Gastroesophageal sphincter (tissue), 4 donors: ENCODE measurements around the gene NR2C1. TPM values are rescaled to one million over a fixed set of nuclear protein-coding genes. Genes with fewer than 3 reads are reported as not detected.

Experiments
- ATAC-seq: fragments of 150-250 bp; one replicate; pipeline ENCODE4 v1.9.1; 2016; ENCODE audit warnings: mild to moderate bottlenecking, moderate library complexity
- H3K27ac ChIP-seq, 4 donors: fragments of 200-600 bp; sonication (generic) in 3 of 4; 1 replicate in 3 of 4; 2 replicates in 1 of 4; pipeline ENCODE4 v1.5.1; 2016 to 2019
- H3K27me3 ChIP-seq: fragments of 200-600 bp; sonication (generic); one replicate; pipeline ENCODE4 v1.5.1; 2019
- H3K36me3 ChIP-seq, 2 donors: fragments of 200-600 bp; sonication (generic); one replicate each; pipeline ENCODE4 v1.5.1; 2019; ENCODE audit warnings: control low read depth in 1 of 2
- H3K4me1 ChIP-seq, 3 donors: fragments of 200-600 bp; sonication (generic); 1 replicate in 2 of 3; 2 replicates in 1 of 3; pipeline ENCODE4 v1.5.1; 2016 to 2019; ENCODE audit warnings: control low read depth in 2 of 3
- H3K4me3 ChIP-seq, 2 donors: fragments of 200-600 bp; sonication (generic); one replicate each; pipeline ENCODE4 v1.5.1; 2019; ENCODE audit warnings: mild to moderate bottlenecking in 1 of 2, moderate library complexity in 1 of 2
- H3K9me3 ChIP-seq, 3 donors: fragments of 200-600 bp; sonication (generic); one replicate each; pipeline ENCODE4 v1.5.1; 2017 to 2019; ENCODE audit warnings: control low read depth in 2 of 3
- CTCF ChIP-seq, 4 experiments: fragments of 200-600 bp in 2 of 4; fragments of 450-650 bp in 2 of 4; sonication (generic) in 1 of 4; IDR thresholded peaks; one replicate each; pipeline ENCODE4 v1.5.1; 2017 to 2019; ENCODE audit warnings: antibody characterized with exemption in 4 of 4, mild to moderate bottlenecking in 2 of 4, moderate library complexity in 2 of 4
- EP300 ChIP-seq: sonication (generic); formaldehyde crosslinking; IDR thresholded peaks from one replicate; pipeline ENCODE4 v1.6.1; 2017; ENCODE audit warnings: antibody characterized with exemption, mild to moderate bottlenecking
- POLR2A ChIP-seq, 2 donors: fragments of 450-650 bp; IDR thresholded peaks; one replicate each; pipeline ENCODE4 v1.6.1; 2017; ENCODE audit warnings: antibody characterized with exemption in 2 of 2, mild to moderate bottlenecking in 2 of 2, moderate library complexity in 1 of 2
- POLR2AphosphoS5 ChIP-seq: sonication (generic); formaldehyde crosslinking; IDR thresholded peaks from one replicate; pipeline ENCODE4 v1.6.1; 2017; ENCODE audit warnings: antibody characterized with exemption
- whole genome bisulfite sequencing, 2 donors: methylation state at CpG; one replicate each; pipeline ENCODE4 v1.1.5; 2018; ENCODE audit warnings: low coverage in 1 of 2; 5-methylcytosine and 5-hydroxymethylcytosine counted together
- total RNA-seq, 4 donors: library from RNA; depleted of rRNA; stranded (reverse); fragments of >200 nt; gene quantifications; one replicate each; pipeline ENCODE4 v1.1.0, GENCODE V29; 2016

The NR2C1 gene
- total RNA-seq, 4 donors from 2014 or later, result 29.0 to 70.8 (median 45.1) TPM

GRCh38 chr12:95088379-95088778 lies 15.0 kb upstream of the NR2C1 start:
- Histone ChIP-seq H3K9me3 (no peaks in the 10 kb centered on the region), H3K36me3 (peaks cover 0 to 52% of the 10 kb centered on the region in 2 donors), H3K4me1 (peaks cover 2 to 21% (median 7%) of the 10 kb centered on the region in 3 donors), H3K27me3 (no peaks in the 10 kb centered on the region), H3K27ac (no peak overlapping the region), H3K4me3 (no peak overlapping the region)
- no peak for ATAC-seq
- WGBS, 2 donors, result 88 to 93% methylated on average over 3 of the region's 3 CpGs
- TF ChIP-seq POLR2A (IDR thresholded peaks at IDR 0.05) (no peak), POLR2AphosphoS5 (no peak), EP300 (no peak), CTCF (IDR thresholded peaks at IDR 0.05) (no peak)

GRCh38 chr12:95085612-95086011 lies 12.2 kb upstream of the NR2C1 start:
- no peaks in the 10 kb centered on the region for H3K9me3 ChIP-seq
- no peak for ATAC-seq
- H3K27ac ChIP-seq, result peak overlapping the region in 3 of 4 donors; percentile 66 to 79 (median 79)
- H3K4me3 ChIP-seq, result no peak overlapping the region
- no peak for TF ChIP-seq POLR2AphosphoS5
- no peak for TF ChIP-seq POLR2A (IDR thresholded peaks at IDR 0.05)
- no peak for TF ChIP-seq EP300
- no peak for TF ChIP-seq CTCF (IDR thresholded peaks at IDR 0.05)
- peaks cover 6 to 36% (median 7%) of the 10 kb centered on the region in 3 donors for H3K4me1 ChIP-seq
- H3K27me3 ChIP-seq, result no peaks in the 10 kb centered on the region
- H3K36me3 ChIP-seq, result peaks cover 0 to 25% of the 10 kb centered on the region in 2 donors

- no peak for TF ChIP-seq POLR2A (IDR thresholded peaks at IDR 0.05)
- no peak for TF ChIP-seq CTCF (IDR thresholded peaks at IDR 0.05)
- TF ChIP-seq POLR2AphosphoS5, result peak; percentile 97
- no peak for TF ChIP-seq EP300
- H3K4me1 ChIP-seq, result peaks cover 6 to 39% (median 7%) of the 10 kb centered on the region in 3 donors
- H3K27ac ChIP-seq, result peak overlapping the region; percentile 66 to 93 (median 79)
- peak; percentile 92 for ATAC-seq
- peaks cover 0 to 9% of the 10 kb centered on the region in 2 donors for H3K36me3 ChIP-seq
- H3K4me3 ChIP-seq, result no peak overlapping the region
- WGBS, 2 donors, result 10% methylated on average over 4 of the region's 4 CpGs
- H3K27me3 ChIP-seq, result no peaks in the 10 kb centered on the region
- no peaks in the 10 kb centered on the region for H3K9me3 ChIP-seq
These were observed 10.5 kb upstream of the NR2C1 start for GRCh38 chr12:95083938-95084337.

GRCh38 chr12:95083471-95083870 lies 10.1 kb upstream of the NR2C1 start:
- Histone ChIP-seq H3K4me3 (no peak overlapping the region), H3K4me1 (peaks cover 6 to 39% (median 7%) of the 10 kb centered on the region in 3 donors), H3K27me3 (no peaks in the 10 kb centered on the region), H3K9me3 (no peaks in the 10 kb centered on the region), H3K27ac (peak overlapping the region; percentile 66 to 93 (median 79)), H3K36me3 (peaks cover 0 to 5% of the 10 kb centered on the region in 2 donors)
- TF ChIP-seq EP300, result no peak
- no peak for TF ChIP-seq POLR2AphosphoS5
- no peak for TF ChIP-seq POLR2A (IDR thresholded peaks at IDR 0.05)
- no peak for TF ChIP-seq CTCF (IDR thresholded peaks at IDR 0.05)
- ATAC-seq, result peak; percentile 80

- H3K27me3 ChIP-seq, result no peaks in the 10 kb centered on the region
- no peak for ATAC-seq
- TF ChIP-seq POLR2AphosphoS5, result no peak
- TF ChIP-seq POLR2A (IDR thresholded peaks at IDR 0.05), result no peak
- H3K4me3 ChIP-seq, result no peak overlapping the region
- WGBS, 2 donors, result 82 to 100% methylated on average over 1 to 4 of the region's 4 CpGs
- peak overlapping the region in 3 of 4 donors; percentile 5 to 46 (median 41) for H3K27ac ChIP-seq
- H3K9me3 ChIP-seq, result no peaks in the 10 kb centered on the region
- peaks cover 0 to 30% (median 8%) of the 10 kb centered on the region in 3 donors for H3K4me1 ChIP-seq
- H3K36me3 ChIP-seq, result no peaks in the 10 kb centered on the region
These were observed 3.9 kb upstream of the NR2C1 start for GRCh38 chr12:95077341-95077740.
